Astrocyte of the spinal cord (primary cell): ENCODE data around the gene MINAR1.

Experiments used
- DNase-seq: peaks from one replicate; pipeline ENCODE4 v3.0.0; 2011; ENCODE audit warnings: low read depth, low spot score
- H3K4me3 ChIP-seq: 2 replicates; pipeline ENCODE4 v1.5.1; 2011; ENCODE audit warnings: low read depth, mild to moderate bottlenecking, low read length, moderate library complexity
- in situ Hi-C: cut with HindIII; loops from 2 replicates; pipeline ENCODE4 v1.10.0; 2017; ENCODE audit warnings: low sequenced_read_pairs
- TF ChIP-seq, protein P1 (sequence below): IDR thresholded peaks from 2 replicates; pipeline ENCODE4 v1.5.1; 2012; ENCODE audit warnings: low read depth, mild to moderate bottlenecking, low read length, inconsistent platforms

MINAR1 gene

GRCh38 chr15:79401301-79401700, 30.8 kb upstream of the MINAR1 start:
- no peak for DNase-seq
- H3K4me3 ChIP-seq, result no peak overlapping the region
- TF ChIP-seq, protein P1, sequence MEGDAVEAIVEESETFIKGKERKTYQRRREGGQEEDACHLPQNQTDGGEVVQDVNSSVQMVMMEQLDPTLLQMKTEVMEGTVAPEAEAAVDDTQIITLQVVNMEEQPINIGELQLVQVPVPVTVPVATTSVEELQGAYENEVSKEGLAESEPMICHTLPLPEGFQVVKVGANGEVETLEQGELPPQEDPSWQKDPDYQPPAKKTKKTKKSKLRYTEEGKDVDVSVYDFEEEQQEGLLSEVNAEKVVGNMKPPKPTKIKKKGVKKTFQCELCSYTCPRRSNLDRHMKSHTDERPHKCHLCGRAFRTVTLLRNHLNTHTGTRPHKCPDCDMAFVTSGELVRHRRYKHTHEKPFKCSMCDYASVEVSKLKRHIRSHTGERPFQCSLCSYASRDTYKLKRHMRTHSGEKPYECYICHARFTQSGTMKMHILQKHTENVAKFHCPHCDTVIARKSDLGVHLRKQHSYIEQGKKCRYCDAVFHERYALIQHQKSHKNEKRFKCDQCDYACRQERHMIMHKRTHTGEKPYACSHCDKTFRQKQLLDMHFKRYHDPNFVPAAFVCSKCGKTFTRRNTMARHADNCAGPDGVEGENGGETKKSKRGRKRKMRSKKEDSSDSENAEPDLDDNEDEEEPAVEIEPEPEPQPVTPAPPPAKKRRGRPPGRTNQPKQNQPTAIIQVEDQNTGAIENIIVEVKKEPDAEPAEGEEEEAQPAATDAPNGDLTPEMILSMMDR, result no peak
- in situ Hi-C loops, result no loop called here

- H3K4me3 ChIP-seq, result no peak overlapping the region
- TF ChIP-seq, protein P1, result no peak
- no peak for DNase-seq
- in situ Hi-C loops, result no loop called here
Observed at GRCh38 chr15:79402136-79402535, 30.0 kb upstream of the MINAR1 start.

DNA sequence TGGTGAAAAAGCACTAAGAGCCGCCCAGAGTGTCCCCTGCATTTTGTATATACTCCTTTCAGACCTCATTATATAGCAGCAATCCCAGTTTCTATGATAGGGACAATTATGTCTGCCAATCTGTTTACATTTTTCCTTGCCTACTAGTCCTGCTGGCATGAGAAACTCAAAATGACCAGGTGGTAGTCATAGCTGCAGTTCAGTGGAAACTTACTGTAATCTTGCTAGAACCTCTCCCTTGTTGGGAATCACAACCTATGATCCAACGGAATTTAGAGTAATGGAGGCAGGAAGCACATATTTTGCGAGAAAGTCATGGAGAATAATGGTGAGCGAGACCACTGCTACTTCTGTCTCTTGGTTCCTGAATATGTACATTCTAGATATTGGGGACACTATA, 28.6 kb upstream of the MINAR1 start:
- TF ChIP-seq, protein P1, result no peak
- no peak overlapping the region for H3K4me3 ChIP-seq
- in situ Hi-C loops, result no loop called here
- DNase-seq, result no peak

- no peak for DNase-seq
- in situ Hi-C loops, result no loop called here
- TF ChIP-seq, protein P1, result no peak
- no peak overlapping the region for H3K4me3 ChIP-seq
Observed at GRCh38 chr15:79406210-79406609, 25.9 kb upstream of the MINAR1 start.

DNA sequence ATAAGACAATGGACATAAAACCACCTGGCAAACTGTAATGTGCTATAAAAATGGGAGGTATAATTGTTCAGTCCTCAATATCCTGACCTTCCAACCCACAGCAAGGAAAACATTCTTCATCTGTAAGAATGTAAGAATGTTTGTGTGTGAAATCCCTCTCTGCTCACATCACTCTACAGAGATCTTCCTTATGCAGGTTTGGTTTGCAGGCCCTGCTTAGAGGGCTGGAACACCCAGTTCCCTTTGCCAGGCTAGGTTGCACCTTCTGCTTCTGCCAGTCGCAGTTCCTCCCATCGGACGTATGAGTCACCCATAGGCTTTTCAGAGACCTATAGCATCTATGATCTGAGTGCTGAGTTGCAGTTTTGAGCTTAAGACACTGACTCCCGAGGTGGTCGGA, 24.1 kb upstream of the MINAR1 start:
- in situ Hi-C loops, result no loop called here
- H3K4me3 ChIP-seq, result no peak overlapping the region
- DNase-seq, result no peak
- TF ChIP-seq, protein P1, result no peak

- TF ChIP-seq, protein P1, result no peak
- no peak for DNase-seq
- in situ Hi-C loops, result no loop called here
- H3K4me3 ChIP-seq, result no peak overlapping the region
Observed at GRCh38 chr15:79410237-79410636, 21.9 kb upstream of the MINAR1 start.

DNA sequence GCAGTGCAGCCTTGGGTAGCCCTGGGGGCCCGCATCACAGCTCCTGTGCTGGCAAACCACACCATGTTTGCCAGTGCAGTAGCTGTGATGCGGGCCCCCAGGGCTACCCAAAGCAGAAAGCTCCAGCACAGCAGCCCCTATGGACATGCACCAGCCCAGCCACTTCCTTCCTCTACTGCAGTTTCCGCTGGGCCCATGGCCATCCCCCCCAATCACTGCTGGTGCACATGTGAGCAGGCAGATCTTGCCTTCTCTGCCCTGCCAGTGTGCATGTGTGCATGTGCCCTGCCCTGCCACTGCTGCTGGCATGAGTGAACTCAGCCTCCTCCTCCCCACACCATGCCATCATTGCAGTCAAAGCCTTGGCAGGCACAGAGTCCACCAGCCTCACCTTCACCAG, 20.1 kb upstream of the MINAR1 start:
- H3K4me3 ChIP-seq, result no peak overlapping the region
- in situ Hi-C loops, result no loop called here
- DNase-seq, result no peak
- TF ChIP-seq, protein P1, result no peak
